Adrenal gland (tissue), 5 donors: ENCODE results near the gene TNKS1BP1.

Source experiments
- CTCF ChIP-seq, 6 experiments: fragments of 450-650 bp in 4 of 6; fragments of 200-600 bp in 2 of 6; sonication (generic) in 1 of 6; IDR thresholded peaks; 1 replicate in 5 of 6; 2 replicates in 1 of 6; pipeline versions ENCODE4 v1.5.1 to v1.8.0; 2016 to 2021; ENCODE audit warnings: antibody characterized with exemption in 6 of 6, mild to moderate bottlenecking in 2 of 6, moderate library complexity in 1 of 6
- POLR2A ChIP-seq, 2 donors: fragments of 450-650 bp; IDR thresholded peaks; one replicate each; pipeline ENCODE4 v1.6.1; 2017; ENCODE audit warnings: antibody characterized with exemption in 2 of 2, mild to moderate bottlenecking in 2 of 2, moderate library complexity in 1 of 2
- donor health status: DM: no; HTN: no; CAD: no.

- TF ChIP-seq CTCF (IDR thresholded peaks at IDR 0.05) (no peak), POLR2A (IDR thresholded peaks at IDR 0.05) (no peak)
Observed at GRCh38 chr11:57330029-57330428, 5.3 kb upstream of the TNKS1BP1 start.
